AG04450 (cell line): ENCODE results near the gene SHROOM2. TPM values are rescaled to one million over a fixed set of nuclear protein-coding genes. Genes with fewer than 3 reads are reported as not detected.

Experiments
- CTCF ChIA-PET: fragments of 300-600, 350-600 bp; formaldehyde crosslinking; extraction: SDS; loops from one replicate; lab custom pipeline; 2022; ENCODE audit warnings: antibody characterized with exemption, inconsistent platforms; lab: Charles Lee
- POLR2A ChIA-PET: fragments of 350-600 bp; formaldehyde crosslinking; extraction: SDS; loops from one replicate; lab custom pipeline; 2021; ENCODE audit warnings: antibody characterized with exemption, inconsistent platforms; lab: Yijun Ruan, JAX
- DNase-seq: peaks from one replicate; pipeline ENCODE4 v3.0.0-alpha.2; 2011; ENCODE audit warnings: low read depth, low spot score
- H3K27ac ChIP-seq: one replicate; pipeline ENCODE4 v1.5.1; 2012; ENCODE audit warnings: low read depth, low read length, control low read depth
- H3K27me3 ChIP-seq: one replicate; pipeline ENCODE4 v1.6.0; 2012; ENCODE audit warnings: low read length; ENCODE audit not compliant: control insufficient read depth, insufficient read depth
- H3K4me3 ChIP-seq: 2 replicates; pipeline ENCODE4 v1.5.1; 2011; ENCODE audit warnings: mild to moderate bottlenecking, low read depth, low read length, control low read depth
- H3K9me3 ChIP-seq: 2 replicates; pipeline ENCODE4 v1.5.1; 2012; ENCODE audit warnings: low read length; ENCODE audit not compliant: control insufficient read depth, insufficient read depth
- CTCF ChIP-seq: IDR thresholded peaks from 2 replicates; pipeline ENCODE4 v1.5.1; 2011; ENCODE audit warnings: low read depth, low read length, control low read depth, inconsistent platforms
- polyA plus RNA-seq: library from polyadenylated mRNA; depleted of rRNA; stranded (reverse); fragments of >200 nt; gene quantifications from 2 replicates; pipeline ENCODE4 v1.2.3, GENCODE V29; 2011

SHROOM2 gene
- polyA plus RNA-seq, 1 experiment = 9.9 TPM

GRCh38 chrX:9897761-9898161, 111.5 kb downstream of the SHROOM2 start:
- TF ChIP-seq CTCF = no peak
- H3K27ac ChIP-seq = peak overlapping the region; percentile 98
- H3K9me3 ChIP-seq = peaks cover 3% of the 10 kb centered on the region; the same call in 1 of the 2 replicates
- no peaks in the 10 kb centered on the region for H3K27me3 ChIP-seq
- peak; percentile 88 for DNase-seq
- ChIA-PET POLR2A (interaction anchor here (0.6 to 1.2 kb wide), 6 partner anchors 10 to 1039 kb away, joined by 3 to 6 read pairs (median 4); no protein-coding TSS in a partner anchor), CTCF (interaction anchor here (2.1 kb wide), 1 partner anchor 222 kb away, joined by 6 read pairs; no protein-coding TSS in a partner anchor)
- no peak overlapping the region for H3K4me3 ChIP-seq

DNA sequence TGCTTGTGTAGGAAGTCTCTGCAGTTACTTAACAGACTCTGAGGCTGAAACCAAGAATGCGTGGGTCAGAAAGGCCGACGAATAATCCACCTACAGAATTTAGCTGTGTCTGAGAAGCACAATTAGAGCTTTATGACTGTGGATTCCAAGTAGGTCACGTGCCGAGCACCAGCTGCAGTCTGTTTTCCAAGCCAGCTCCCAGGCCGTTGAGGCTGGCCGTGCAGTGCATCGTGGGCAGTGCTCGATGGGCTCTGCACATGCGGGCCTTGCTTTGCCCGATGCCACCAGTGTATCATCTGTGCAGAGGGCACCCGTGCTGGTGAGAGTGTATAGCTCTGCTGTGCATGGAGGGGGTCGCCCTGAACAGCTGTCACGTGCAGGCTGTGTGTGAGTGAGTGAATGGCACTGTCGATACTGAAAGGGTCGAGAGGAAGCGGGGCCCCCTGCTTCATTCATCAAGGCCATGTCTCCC, 113.4 kb downstream of the SHROOM2 start:
- POLR2A ChIA-PET = interaction anchor here (1.0 kb wide), 1 partner anchor 8 kb away, joined by 3 read pairs; no protein-coding TSS in a partner anchor
- CTCF ChIA-PET = interaction anchor here (1.2 kb wide), 1 partner anchor 14 kb away, joined by 3 read pairs; no protein-coding TSS in a partner anchor
- peak; percentile 61 for DNase-seq

GRCh38 chrX:9902656-9903055, 116.4 kb downstream of the SHROOM2 start:
- no peak for TF ChIP-seq CTCF
- H3K27ac ChIP-seq = no peak overlapping the region
- POLR2A ChIA-PET = interaction anchor here (1.0 kb wide), 1 partner anchor 10 kb away, joined by 3 read pairs; no protein-coding TSS in a partner anchor
- no peaks in the 10 kb centered on the region for H3K27me3 ChIP-seq
- H3K9me3 ChIP-seq = no peaks in the 10 kb centered on the region
- no peak for DNase-seq
- H3K4me3 ChIP-seq = no peak overlapping the region
- CTCF ChIA-PET = interaction anchor here (0.8 kb wide), 1 partner anchor 1084 kb away, joined by 3 read pairs; no protein-coding TSS in a partner anchor

More for the DNA sequence above, 113.4 kb downstream of the SHROOM2 start:
- peak overlapping the region; percentile 80 for H3K27ac ChIP-seq
- no peaks in the 10 kb centered on the region for H3K27me3 ChIP-seq
- H3K4me3 ChIP-seq = peak overlapping the region; percentile 27
- peaks cover 3% of the 10 kb centered on the region; the same call in 1 of the 2 replicates for H3K9me3 ChIP-seq
- no peak for TF ChIP-seq CTCF

- ChIA-PET POLR2A (interaction anchor here (1.0 kb wide), 1 partner anchor 9 kb away, joined by 3 read pairs; no protein-coding TSS in a partner anchor), CTCF (interaction anchor here (0.8 kb wide), 1 partner anchor 1084 kb away, joined by 3 read pairs; no protein-coding TSS in a partner anchor)
- H3K9me3 ChIP-seq = no peaks in the 10 kb centered on the region
- H3K27ac ChIP-seq = peak overlapping the region; percentile 39
- no peak overlapping the region for H3K4me3 ChIP-seq
- H3K27me3 ChIP-seq = no peaks in the 10 kb centered on the region
- TF ChIP-seq CTCF = no peak
- no peak for DNase-seq
These were observed 116.9 kb downstream of the SHROOM2 start for GRCh38 chrX:9903146-9903545.

DNA sequence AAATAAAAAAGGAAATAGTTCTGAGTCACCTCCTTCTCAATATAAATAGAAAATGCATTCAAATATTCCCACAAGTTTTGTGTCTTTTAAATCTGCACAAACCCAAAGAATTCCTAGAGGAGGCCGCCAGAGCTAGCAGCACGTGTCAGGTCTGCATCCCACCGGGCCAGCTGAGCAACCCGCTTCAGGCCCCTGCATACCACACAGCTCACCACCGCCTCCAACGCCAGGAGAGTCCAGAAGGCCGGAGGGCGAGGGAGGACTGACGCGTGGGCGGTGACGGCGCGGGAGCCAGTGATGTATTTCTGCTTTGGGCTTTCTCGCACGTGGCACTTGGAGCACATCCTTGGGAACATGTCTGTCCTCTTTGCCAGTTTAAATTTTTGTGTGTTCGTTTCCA, 119.1 kb downstream of the SHROOM2 start:
- ChIA-PET POLR2A (no interaction called here), CTCF (no interaction called here)
- Histone ChIP-seq H3K9me3 (no peaks in the 10 kb centered on the region), H3K27ac (peak overlapping the region; percentile 84), H3K4me3 (no peak overlapping the region), H3K27me3 (no peaks in the 10 kb centered on the region)
- TF ChIP-seq CTCF = no peak
- DNase-seq = no peak
